Measurements from ENCODE around the gene ALOX15B. TPM values are rescaled to one million over a fixed set of nuclear protein-coding genes. Genes with fewer than 3 reads are reported as not detected.
"Not testable (repeated sequence)": the region's sequence is repeated elsewhere in the genome, so short reads cannot be mapped to it uniquely, and the experiment has no call there.

Gene ALOX15B
- total RNA-seq, 2 donors from 2014 or later: 0.85 to 8.3 TPM

GRCh38 chr17:8019665-8020650 lies 18.9 kb upstream of the ALOX15B start:
- Histone ChIP-seq H3K4me1 (ENCODE audit: control insufficient read depth in 1 of 2, low read depth in 2 of 2) (peaks cover 3 to 9% of the 10 kb centered on the region in 2 donors), H3K27ac (no peak overlapping the region), H3K36me3 (no peaks in the 10 kb centered on the region), H3K4me3 (no peak overlapping the region), H3K9me3 (no peaks in the 10 kb centered on the region), H3K27me3 (replicated peaks; ENCODE audit: insufficient read depth) (peaks cover 8% of the 10 kb centered on the region)
- TF ChIP-seq CTCF (IDR thresholded peaks at IDR 0.05): no peak
- ATAC-seq (ENCODE audit: insufficient number of reproducible peaks, low FRiP score, low read depth) (no peak), DNase-seq (ENCODE audit: low spot score) (no peak)

DNA sequence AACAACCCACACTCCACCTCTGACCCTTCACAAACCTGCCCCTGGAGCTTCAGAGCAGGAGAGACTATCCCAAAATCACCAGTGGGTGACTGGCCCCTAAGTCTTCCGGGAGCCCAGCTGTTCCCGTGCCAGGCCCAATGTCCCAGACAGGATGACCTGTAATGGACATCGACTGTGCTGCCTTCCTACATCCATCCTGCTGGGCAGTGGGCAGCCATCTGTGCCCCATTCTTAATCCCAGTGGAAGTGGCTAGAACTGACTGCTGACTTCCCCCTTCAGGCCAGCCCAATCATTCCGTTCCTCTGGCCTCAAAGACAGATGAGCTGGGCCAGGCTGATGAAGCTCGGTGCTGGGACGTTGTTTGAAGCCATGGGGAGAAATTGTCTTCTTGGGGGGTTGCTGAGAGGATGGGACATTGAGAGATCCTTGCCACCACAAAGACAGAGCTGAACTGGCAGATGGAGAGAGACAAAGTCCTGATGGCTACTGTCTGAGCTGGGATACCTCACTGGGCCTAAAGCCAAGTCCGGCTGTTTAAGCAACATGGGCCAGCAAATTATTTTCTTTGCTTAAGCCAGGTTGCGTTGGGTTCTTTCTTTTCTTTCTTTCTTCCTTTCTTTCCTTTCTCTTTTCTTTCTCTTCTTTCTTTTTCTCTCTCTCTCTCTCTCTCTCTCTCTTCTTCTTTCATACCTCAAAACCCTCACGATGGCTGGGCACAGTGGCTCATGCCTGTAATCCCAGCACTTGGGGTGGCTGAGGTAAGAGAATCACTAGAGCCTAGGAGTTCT lies 17.9 kb upstream of the ALOX15B start:
- H3K9me3 ChIP-seq: no peaks in the 10 kb centered on the region
- DNase-seq (ENCODE audit: low spot score) (no peak), ATAC-seq (ENCODE audit: insufficient number of reproducible peaks, low FRiP score, low read depth) (no peak)
- no peak for TF ChIP-seq CTCF (IDR thresholded peaks at IDR 0.05)
- no peak overlapping the region for H3K4me3 ChIP-seq
- peaks cover 5% of the 10 kb centered on the region for H3K27me3 ChIP-seq (replicated peaks; ENCODE audit: insufficient read depth)
- no peaks in the 10 kb centered on the region for H3K36me3 ChIP-seq
- no peak overlapping the region for H3K27ac ChIP-seq
- H3K4me1 ChIP-seq (ENCODE audit: control insufficient read depth in 1 of 2, low read depth in 2 of 2): peaks cover 3 to 6% of the 10 kb centered on the region in 2 donors

GRCh38 chr17:8021565-8022359 lies 17.1 kb upstream of the ALOX15B start:
- no peak for DNase-seq (ENCODE audit: low spot score)
- TF ChIP-seq CTCF (IDR thresholded peaks at IDR 0.05): no peak

DNA sequence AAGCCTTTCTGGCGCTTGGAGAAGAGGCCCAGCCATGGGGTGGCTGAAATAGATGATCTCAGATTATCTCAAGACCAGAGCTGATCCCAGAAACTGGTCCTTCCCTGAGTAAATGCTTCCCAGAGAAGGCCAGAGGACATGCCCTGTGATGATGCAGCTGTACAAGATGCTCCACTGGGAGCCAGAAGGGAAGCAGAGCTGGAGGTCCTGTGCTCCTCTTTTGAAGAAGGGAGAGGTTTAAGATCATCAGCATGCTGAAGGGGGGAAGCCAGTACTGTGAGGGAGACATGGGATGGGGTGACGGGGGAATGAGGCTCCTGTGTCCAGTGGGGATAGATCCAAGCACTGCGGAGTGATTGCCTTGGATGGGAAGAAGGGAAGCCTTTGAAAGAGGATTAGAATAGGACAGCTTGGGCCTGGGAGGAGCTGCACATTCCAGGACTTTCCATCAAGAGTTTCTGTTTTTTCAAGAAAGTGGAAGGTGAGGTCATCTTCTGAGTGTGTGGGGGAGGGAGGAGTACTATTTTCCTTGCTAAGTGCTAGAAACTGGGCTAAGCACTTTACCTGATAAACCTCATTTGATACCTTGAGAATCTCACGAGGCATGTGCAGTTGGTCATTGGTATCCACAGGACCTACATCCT lies 16.4 kb upstream of the ALOX15B start:
- TF ChIP-seq CTCF (IDR thresholded peaks at IDR 0.05): no peak
- DNase-seq (ENCODE audit: low spot score): no peak
- no peak for ATAC-seq (ENCODE audit: insufficient number of reproducible peaks, low FRiP score, low read depth)

More at GRCh38 chr17:8021565-8022359, 17.1 kb upstream of the ALOX15B start:
- Histone ChIP-seq H3K27ac (no peak overlapping the region), H3K9me3 (no peaks in the 10 kb centered on the region), H3K4me3 (no peak overlapping the region), H3K36me3 (no peaks in the 10 kb centered on the region), H3K4me1 (ENCODE audit: control insufficient read depth in 1 of 2, low read depth in 2 of 2) (no peaks in the 10 kb centered on the region), H3K27me3 (replicated peaks; ENCODE audit: insufficient read depth) (no peaks in the 10 kb centered on the region)
- ATAC-seq (ENCODE audit: insufficient number of reproducible peaks, low FRiP score, low read depth): no peak

DNA sequence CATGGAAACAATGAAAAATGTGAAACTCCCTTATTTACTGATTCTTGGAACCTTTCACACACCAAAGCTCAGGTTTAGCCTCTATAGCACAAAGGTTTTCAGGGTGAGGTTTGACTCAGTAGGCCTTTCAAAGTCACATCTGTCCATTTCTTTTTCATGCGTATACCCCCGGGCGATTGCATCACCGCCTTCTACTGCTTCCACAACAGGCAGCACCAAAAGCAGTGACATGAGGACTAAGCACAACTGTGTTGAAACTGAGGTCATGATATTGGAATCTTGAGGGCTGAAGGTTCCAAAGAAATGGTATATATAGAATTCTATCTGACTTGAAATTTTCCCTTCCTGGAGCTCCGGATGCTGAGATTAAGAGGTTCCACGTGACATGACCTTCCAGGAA lies 14.7 kb upstream of the ALOX15B start:
- H3K27ac ChIP-seq; H3K4me1 ChIP-seq (ENCODE audit: control insufficient read depth in 1 of 2, low read depth in 2 of 2); H3K27me3 ChIP-seq (replicated peaks; ENCODE audit: insufficient read depth); H3K4me3 ChIP-seq; DNase-seq (ENCODE audit: low spot score); ATAC-seq (ENCODE audit: insufficient number of reproducible peaks, low FRiP score, low read depth); H3K9me3 ChIP-seq; H3K36me3 ChIP-seq: not testable (repeated sequence)

More for the DNA sequence above, 16.4 kb upstream of the ALOX15B start:
- Histone ChIP-seq H3K9me3 (no peaks in the 10 kb centered on the region), H3K36me3 (no peaks in the 10 kb centered on the region), H3K4me3 (no peak overlapping the region), H3K27ac (no peak overlapping the region), H3K4me1 (ENCODE audit: control insufficient read depth in 1 of 2, low read depth in 2 of 2) (no peaks in the 10 kb centered on the region), H3K27me3 (replicated peaks; ENCODE audit: insufficient read depth) (no peaks in the 10 kb centered on the region)
